ENCODE measurements around the gene METTL1.
A peak's percentile ranks its signal among the peaks of the same experiment; 100 is the strongest.

The METTL1 gene

DNA sequence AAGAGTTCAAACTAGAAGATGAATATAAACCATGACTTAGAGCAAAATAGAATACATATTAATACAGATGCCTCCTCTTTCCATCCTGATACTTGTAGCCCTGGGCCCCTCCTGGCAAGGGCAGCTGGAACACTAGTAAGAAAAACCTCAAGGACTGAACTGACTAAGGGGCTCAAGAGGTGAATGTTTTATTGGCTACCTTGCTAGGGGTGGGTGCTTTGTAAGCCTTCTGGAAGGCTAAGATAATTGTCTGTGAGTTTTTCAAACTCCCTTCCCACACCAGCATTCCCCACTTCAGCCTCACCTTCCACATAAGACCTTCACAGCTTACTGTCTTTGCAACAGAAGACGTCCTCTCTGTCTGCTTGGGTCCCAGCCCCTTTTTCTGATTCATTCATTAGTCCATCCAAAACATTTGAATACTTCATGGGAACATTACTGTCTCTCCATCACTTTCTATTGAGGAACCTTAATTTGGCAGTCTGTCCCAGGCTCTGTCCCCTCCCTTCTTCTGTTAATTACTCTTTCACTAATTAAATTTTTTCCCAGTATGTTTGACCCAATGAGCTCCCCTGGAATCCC is 18.1 kb downstream of the METTL1 start:
- DNase-seq (ENCODE audit: low spot score), result no peak

GRCh38 chr12:57752668-57753000 is 19.3 kb downstream of the METTL1 start:
- DNase-seq (ENCODE audit: low spot score), result no peak

DNA sequence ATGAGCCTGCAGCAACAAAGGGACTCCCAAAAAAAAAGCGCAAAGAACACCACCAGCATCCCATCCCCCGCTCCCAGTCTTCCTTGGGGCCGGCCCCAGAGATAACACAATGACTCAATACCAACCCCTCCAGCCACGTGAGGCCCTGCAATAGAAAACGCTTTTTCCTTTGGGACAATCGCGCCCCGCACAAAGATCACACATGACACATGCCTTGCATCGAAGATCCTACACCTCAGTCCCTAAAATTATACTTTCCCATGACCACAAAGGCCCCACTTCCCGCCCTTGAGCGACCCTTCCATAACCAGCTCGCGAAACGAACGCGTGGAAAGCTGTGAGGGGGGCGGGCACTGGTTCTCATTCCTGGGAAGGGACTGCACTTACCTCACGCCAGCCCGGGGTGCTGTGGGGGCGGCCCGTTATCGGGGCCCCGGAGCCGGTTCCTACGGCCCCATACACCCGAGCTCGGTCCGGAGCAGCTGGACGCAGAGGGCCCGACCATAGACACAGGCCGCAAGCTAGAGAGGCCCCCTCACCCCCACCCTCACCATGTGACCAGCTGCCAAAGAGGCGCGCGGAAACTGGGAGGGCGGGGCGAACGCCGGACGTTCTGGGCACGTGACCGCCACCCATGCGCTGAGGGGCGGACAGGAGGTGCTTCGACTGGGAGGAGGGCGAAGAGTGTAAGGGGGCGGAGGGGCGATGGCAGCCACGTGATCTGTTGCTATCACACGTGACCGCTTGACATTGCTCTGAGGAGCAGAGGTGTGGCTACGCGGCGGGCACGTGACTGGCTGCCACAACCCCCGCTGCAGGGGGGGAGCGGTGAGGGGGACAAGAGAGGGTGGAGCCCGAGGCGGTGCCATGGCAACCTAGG is 19.9 kb downstream of the METTL1 start, which contains the start of gene CDK4:
Gene CDK4 (minus strand): TSS at position 523 of the 880 bp plus-strand sequence. CDS start 593 bp downstream, outside the sequence.
- peak; percentile 99 for DNase-seq (ENCODE audit: low spot score)

DNA sequence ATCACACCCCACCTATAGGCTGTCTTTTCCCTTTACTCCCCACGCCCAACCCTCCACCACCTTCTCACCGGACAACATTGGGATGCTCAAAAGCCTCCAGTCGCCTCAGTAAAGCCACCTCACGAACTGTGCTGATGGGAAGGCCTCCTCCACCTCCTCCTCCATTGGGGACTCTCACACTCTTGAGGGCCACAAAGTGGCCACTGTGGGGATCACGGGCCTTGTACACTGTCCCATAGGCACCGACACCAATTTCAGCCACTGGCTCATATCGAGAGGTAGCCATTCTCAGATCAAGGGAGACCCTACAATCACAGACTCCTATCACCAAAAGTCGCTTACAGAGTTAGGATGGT is 20.5 kb downstream of the METTL1 start:
- no peak for DNase-seq (ENCODE audit: low spot score)

DNA sequence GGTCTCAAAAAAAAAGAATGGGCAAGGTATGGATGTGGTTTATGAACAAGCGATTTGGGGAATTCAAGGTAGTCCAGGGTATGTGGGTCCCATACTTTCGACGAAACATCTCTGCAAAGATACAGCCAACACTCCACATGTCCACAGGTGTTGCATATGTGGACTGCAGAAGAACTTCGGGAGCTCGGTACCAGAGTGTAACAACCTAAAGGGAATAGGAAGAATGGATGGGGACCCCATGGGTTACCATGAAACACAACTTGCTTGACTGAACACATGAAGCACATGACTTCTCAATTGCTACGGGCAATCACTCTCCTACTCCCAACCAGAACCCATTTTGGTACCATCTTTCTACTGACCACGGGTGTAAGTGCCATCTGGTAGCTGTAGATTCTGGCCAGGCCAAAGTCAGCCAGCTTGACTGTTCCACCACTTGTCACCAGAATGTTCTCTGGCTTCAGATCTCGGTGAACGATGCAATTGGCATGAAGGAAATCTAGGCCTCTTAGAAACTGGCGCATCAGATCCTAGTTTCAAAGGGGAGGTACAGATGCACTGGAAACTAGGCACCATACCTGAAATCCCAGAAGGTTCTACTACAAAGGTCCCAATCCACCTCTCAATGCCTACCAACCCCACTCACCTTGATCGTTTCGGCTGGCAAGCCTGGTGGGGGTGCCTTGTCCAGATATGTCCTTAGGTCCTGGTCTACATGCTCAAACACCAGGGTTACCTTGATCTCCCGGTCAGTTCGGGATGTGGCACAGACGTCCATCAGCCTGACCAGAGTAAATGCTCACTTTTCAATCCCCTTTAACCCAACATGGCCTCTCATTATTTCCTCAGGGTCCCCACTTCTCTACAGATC is 21.1 kb downstream of the METTL1 start:
- no peak for DNase-seq (ENCODE audit: low spot score)

DNA sequence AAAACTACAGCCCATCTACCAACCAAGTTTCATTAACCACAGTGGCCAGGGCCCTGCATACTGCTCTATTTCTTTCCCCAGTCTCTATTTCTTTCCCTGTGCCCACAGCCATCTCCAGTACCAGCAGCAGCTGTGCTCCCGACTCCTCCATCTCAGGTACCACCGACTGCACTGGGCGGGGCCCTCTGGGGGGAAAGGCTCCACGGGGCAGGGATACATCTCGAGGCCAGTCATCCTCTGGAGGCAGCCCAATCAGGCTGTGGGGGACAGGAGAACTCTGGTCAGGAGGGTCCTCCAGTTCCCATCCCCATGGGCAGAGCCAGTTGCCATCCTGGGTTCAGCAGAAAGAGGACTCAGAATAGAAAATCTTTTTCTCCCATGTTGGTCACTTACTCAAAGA is 22.8 kb downstream of the METTL1 start:
- DNase-seq (ENCODE audit: low spot score), result no peak

DNA sequence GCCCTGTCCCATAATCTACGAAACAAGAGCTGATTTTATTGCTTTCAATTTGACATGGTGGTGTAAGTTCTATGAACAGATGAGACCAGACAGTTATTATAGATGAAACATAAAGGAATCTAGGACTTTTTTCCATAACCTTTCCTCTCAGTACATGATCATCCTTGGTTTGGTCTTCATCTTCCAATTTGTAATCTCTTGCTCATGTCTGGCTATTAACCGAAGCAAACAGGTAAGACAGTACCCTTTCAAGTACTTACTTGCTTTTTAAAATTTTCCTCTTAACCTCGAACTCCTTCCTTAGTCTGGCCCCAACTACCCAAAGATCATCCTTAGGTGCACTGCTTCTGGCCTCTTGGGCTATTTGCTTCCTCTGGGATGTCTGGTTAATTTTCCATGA is 25.9 kb downstream of the METTL1 start:
- DNase-seq (ENCODE audit: low spot score), result no peak

- DNase-seq (ENCODE audit: low spot score), result no peak
Observed at GRCh38 chr12:57745485-57745881, 26.4 kb downstream of the METTL1 start.

GRCh38 chr12:57744777-57745484 is 27.0 kb downstream of the METTL1 start, which contains the start of gene TSPAN31:
TSPAN31 (plus strand) TSS chr12:57745039; CDS start chr12:57745155, 116 bp downstream.
- DNase-seq (ENCODE audit: low spot score), result peak; percentile 97

DNA sequence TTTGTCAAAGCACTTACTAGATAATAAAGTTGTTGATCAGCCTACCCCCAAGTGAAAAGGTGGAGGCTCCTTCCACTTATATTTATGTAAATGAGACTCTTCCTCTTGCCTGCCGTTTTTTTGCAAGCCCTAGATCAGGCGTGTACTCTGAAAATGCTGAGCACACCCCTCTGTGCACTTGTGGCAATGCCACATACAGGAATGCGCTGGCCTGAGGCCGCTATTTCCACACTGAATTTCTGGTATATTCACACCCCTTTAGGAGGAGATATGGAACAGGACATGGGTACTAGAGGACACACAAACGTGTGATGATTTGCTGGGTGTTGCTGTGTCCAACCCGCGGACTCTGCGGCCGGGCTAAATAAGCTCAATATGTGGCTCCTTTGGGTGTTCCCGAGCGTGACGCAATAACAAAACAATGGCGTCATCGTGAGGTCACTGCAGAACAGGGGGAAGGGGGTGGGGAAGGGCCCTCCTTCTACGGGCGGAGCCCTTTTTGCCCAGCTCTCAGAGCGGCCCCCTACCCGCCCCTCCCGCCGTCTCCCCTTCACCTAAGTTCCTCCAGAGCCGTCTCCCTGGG is 27.6 kb downstream of the METTL1 start:
- peak; percentile 74 for DNase-seq (ENCODE audit: low spot score)

- DNase-seq (ENCODE audit: low spot score), result no peak
Observed at GRCh38 chr12:57743769-57744168, 28.1 kb downstream of the METTL1 start.

DNA sequence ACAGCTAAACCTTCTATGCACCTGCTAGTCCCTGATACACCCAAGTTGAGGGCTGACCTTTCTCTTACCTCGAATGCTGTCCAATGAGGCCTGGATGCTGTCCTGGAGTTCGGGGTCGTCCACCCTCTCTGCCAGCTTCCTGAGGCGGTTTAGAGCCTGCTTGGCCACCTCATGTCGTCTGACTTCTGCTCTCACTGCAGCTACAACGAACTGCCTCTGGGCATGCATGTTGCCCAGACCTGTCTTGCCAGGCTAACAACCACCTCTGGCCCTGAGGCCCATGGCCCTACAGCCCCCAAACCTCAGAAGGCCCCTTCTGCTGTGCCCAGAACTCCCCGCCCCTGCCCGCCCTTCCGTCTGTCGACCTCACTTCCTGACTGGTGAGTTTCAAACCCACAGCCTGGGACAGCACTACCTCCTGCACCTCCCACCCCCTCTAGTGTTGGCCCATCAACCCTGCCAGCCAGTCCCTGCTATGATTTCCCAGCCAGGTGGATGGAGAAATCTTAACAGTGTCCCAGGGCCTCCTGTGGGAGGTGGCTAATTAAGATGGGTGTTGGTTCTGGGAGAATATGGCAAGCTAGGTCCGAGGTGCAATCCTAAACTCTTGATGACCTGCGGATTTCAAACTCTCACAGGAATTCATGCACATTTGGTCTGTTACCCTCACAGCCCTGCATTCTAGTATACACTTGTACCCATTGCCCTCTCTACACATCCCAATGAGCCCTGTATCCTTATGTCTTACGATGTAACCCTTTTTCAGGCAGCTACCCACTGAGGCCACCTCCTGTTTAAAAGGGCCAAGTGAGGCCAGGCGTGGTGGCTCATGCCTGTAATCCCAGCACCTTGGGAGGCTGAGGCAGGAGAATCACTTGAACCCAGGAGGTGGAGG is 29.8 kb downstream of the METTL1 start:
- DNase-seq (ENCODE audit: low spot score), result no peak

GRCh38 chr12:57741413-57741789 is 30.5 kb downstream of the METTL1 start:
- no peak for DNase-seq (ENCODE audit: low spot score)

GRCh38 chr12:57740656-57741412 is 31.1 kb downstream of the METTL1 start:
- DNase-seq (ENCODE audit: low spot score), result no peak

DNA sequence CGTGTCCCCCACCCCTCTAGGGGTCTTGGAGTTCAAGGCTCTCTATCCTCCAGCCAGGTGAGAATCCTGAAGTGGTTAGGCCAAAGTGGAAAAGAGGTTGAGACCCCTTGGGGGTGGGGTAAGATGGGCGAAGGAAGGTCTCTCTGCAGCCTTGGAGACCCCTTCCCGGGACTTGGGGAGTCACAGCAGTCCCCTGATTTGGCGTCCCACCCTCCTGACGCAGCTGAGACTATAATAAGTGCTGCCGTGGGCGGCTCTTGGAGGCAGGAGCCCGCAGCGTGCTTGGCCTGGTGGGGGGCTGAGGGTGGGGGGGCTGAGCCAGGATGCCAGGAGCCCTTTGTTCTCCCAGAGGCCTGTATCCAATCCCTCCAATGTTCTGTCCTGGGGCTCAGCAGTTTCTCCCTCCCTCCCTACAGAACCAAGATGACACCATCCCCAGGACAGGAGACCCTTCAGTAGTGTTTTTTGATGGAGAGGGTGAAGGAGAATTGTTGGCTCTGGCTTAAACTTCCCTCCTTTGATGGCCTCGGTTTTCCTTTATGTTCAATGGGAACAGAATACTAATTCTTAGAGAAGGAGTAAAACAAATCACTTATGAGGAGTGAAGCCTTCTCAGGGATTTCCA is 31.9 kb downstream of the METTL1 start:
- no peak for DNase-seq (ENCODE audit: low spot score)

GRCh38 chr12:57739387-57739786 is 32.5 kb downstream of the METTL1 start:
- DNase-seq (ENCODE audit: low spot score), result no peak

DNA sequence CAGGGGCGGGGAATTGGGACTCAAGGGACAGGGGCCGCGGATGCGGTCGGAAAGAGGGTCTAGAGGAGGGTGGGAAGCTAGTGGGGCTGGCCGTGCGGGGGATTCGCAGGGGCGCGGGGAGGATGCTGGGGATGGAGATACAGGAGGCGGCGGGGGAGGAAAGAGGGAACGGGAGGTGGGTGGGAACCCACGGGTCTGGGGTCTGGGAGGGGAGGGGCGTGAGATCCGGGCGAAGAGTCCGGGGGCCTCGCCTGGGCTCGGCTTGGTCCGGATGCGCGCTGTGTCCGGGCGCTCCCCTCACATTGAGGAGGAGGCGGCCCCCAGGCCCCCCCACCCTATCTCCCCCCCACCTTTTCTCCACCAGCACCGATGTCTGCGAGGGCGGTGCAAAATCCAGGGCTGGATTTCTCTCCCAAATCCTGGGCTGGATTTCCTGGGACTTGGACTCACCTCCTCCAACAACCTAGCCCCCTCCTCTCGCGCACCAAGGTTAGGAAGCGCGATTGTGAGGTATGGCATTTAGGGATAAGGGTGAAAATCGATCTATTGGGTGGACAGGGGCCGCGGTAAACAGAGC is 33.2 kb downstream of the METTL1 start, which contains the start of gene AGAP2:
Gene AGAP2 (minus strand): TSS at position 82 of the 577 bp plus-strand sequence. CDS start 496 bp downstream, outside the sequence.
- DNase-seq (ENCODE audit: low spot score), result no peak

Measured in AG08395 (cell line).